ENCODE data around the gene PLCD1. TPM values are rescaled to one million over a fixed set of nuclear protein-coding genes. Genes with fewer than 3 reads are reported as not detected.

The PLCD1 gene
- total and polyA plus RNA-seq, 2 experiments from 2014 or later, result 16.0 to 24.4 TPM

- no peak for TF ChIP-seq ZNF114 (CRISPR knock-in tag; IDR thresholded peaks at IDR 0.05)
- no peak for TF ChIP-seq EZH2 (IDR thresholded peaks at IDR 0.05; ENCODE audit: low read depth, unreplicated experiment)
- TF ChIP-seq EZH2phosphoT487 (IDR thresholded peaks at IDR 0.05; ENCODE audit: unreplicated experiment), result no peak
- TF ChIP-seq CTCF (conservative IDR thresholded peaks at IDR 0.05; ENCODE audit: low read depth in 2 of 2), result no peak
- TF ChIP-seq POLR2AphosphoS5 (IDR thresholded peaks at IDR 0.05; ENCODE audit: low read depth), result no peak
- TF ChIP-seq ZNF331 (CRISPR knock-in tag; IDR thresholded peaks at IDR 0.05; ENCODE audit: low read depth), result no peak
- no peak for TF ChIP-seq JUNB (IDR thresholded peaks at IDR 0.05; ENCODE audit: unreplicated experiment)
- TF ChIP-seq NANOG (IDR thresholded peaks at IDR 0.05; ENCODE audit: borderline replicate concordance), result no peak
- no peak for TF ChIP-seq REST (IDR thresholded peaks at IDR 0.05; ENCODE audit: unreplicated experiment)
- TF ChIP-seq ZNF462 (CRISPR knock-in tag; IDR thresholded peaks at IDR 0.05), result no peak
- no peak for TF ChIP-seq STAT1 (IDR thresholded peaks at IDR 0.05; ENCODE audit: unreplicated experiment)
- TF ChIP-seq CREB1 (CRISPR knock-in tag; IDR thresholded peaks at IDR 0.05; ENCODE audit: low read depth), result no peak
- TF ChIP-seq ETS1 (IDR thresholded peaks at IDR 0.05), result no peak
- peaks cover 6% of the 10 kb centered on the region for H3K4me1 ChIP-seq (ENCODE audit: insufficient read depth)
- no peaks in the 10 kb centered on the region for H3K9me2 ChIP-seq (ENCODE audit: insufficient read depth)
- peaks cover 4% of the 10 kb centered on the region; the same call in 2 of the 3 replicates for H3K4me1 Mint-ChIP-seq
- peaks cover 54% of the 10 kb centered on the region for H3K27me3 ChIP-seq (ENCODE audit: insufficient read depth)
- no peaks in the 10 kb centered on the region; the same call in 2 of the 3 replicates for H3K9me3 Mint-ChIP-seq
- no peaks in the 10 kb centered on the region for H3K36me3 Mint-ChIP-seq (ENCODE audit: low read depth)
- no peak overlapping the region for H2AFZ ChIP-seq
- H3F3A ChIP-seq (replicated peaks; ENCODE audit: low read depth), result no peaks in the 10 kb centered on the region
- DNase-seq (ENCODE audit: low spot score) (no peak), ATAC-seq (no peak)
- no peak overlapping the region for H3K4me2 ChIP-seq
- H4K20me1 ChIP-seq (replicated peaks; ENCODE audit: insufficient read depth), result no peaks in the 10 kb centered on the region; the same call in 1 of the 2 replicates
- peaks cover 42% of the 10 kb centered on the region for H3K27me3 Mint-ChIP-seq (ENCODE audit: insufficient read depth, low read depth, poor library complexity)
- no peaks in the 10 kb centered on the region for H3K36me3 ChIP-seq (ENCODE audit: insufficient read depth)
- no peak overlapping the region for H3K4me3 ChIP-seq
- peak overlapping the region; percentile 31 for H3K4me3 Mint-ChIP-seq
- H3K27ac Mint-ChIP-seq, result no peak overlapping the region
- H3K27ac ChIP-seq (ENCODE audit: low read depth), result no peak overlapping the region
- no peaks in the 10 kb centered on the region for H3K79me2 ChIP-seq (replicated peaks; ENCODE audit: insufficient read depth)
Measured at GRCh38 chr3:38031022-38031994, 1.9 kb upstream of the PLCD1 start.
